Activated CD8-positive, alpha-beta memory T cell treated with anti-CD3 and anti-CD28 coated beads for 24 hours (primary cell): ENCODE results near the gene OSMR.

Source experiments
- DNase-seq: peaks from one replicate; pipeline ENCODE4 v3.0.0-alpha.2; 2020

Gene OSMR

DNA sequence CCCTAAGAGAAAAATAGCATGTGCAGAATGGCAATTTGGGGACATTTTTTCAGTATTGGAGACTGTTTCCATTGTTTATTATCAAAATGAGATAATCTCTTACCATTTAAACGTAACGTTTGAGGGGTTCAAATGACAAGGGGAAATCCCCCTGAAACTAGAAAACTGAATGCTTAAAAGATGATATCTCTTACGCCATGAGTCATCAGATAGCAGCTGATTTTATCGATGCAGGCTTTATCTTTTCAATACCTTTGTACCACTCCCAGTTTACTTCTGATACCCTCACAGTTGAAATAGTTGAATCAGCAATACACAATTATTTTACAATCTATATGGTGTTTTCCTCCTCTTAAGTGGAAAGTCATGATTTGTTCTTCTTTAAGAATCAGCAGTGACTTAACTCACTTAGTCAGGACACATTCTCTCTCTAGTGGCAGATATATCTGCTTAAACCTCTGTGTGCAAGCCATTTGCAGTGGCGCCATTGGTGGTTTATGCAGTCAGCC is 29.2 kb downstream of the OSMR start:
- no peak for DNase-seq

DNA sequence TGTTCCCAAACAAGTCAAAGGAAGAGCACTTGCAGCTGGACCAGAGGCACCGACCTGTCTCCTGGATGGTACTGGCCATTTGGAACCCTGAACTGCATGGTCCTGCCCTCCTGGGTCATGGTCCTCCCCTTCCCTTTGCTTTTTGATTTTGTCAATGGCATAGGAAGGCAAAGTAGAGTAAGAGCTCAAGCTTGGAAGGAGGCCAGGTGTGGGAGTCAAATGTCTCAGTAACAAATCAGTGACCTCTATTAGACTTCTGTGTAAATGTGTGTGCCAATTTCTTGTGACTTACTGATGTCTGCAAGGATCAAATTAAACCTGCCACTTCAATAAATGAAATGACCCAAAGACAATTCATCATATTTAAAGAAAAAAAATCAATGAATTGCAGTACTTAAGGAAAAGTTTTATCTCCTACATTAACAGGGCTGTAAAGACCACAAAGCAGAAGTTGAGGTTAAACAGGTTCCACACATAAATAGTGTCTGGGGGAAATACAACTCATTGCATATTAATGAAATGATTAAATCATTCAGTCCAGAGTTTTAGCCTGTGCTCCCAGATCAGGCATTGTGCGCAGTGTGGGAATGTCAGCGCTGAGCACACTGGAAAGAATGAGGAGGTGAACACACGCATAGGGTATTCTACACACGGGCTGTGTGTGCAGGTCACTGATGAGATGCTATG is 32.7 kb downstream of the OSMR start:
- DNase-seq = no peak

GRCh38 chr5:38879078-38879460 is 33.3 kb downstream of the OSMR start:
- no peak for DNase-seq

DNA sequence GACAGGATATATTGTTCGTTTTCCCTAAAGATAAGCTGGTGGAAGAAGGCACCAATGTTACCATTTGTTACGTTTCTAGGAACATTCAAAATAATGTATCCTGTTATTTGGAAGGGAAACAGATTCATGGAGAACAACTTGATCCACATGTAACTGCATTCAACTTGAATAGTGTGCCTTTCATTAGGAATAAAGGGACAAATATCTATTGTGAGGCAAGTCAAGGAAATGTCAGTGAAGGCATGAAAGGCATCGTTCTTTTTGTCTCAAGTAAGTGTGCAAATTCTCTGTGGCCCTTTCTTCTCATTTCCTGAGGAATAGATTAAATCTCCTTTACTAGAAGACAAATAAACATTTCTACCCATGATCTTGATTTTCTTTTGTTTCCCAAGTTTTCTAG is 38.0 kb downstream of the OSMR start:
- no peak for DNase-seq

DNA sequence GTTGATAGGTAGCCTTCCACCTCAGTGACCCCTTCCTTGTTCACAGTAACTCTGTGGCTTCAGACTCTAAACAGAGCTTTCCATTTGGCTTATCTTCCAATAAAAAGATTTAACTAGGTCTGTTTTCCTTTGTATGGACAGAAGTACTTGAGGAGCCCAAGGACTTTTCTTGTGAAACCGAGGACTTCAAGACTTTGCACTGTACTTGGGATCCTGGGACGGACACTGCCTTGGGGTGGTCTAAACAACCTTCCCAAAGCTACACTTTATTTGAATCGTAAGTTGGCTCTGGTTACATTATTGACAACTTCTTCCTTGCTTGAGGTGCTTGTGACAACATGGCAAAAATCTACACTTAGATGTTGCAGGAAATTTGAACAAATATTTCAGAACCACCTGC is 39.4 kb downstream of the OSMR start:
- no peak for DNase-seq

GRCh38 chr5:38888041-38888440 is 42.2 kb downstream of the OSMR start:
- DNase-seq = no peak

GRCh38 chr5:38889424-38889823 is 43.6 kb downstream of the OSMR start:
- DNase-seq = no peak

- DNase-seq = no peak
Observed at GRCh38 chr5:38891563-38891962, 45.8 kb downstream of the OSMR start.

GRCh38 chr5:38892363-38892762 is 46.6 kb downstream of the OSMR start:
- no peak for DNase-seq

GRCh38 chr5:38896760-38897159 is 50.9 kb downstream of the OSMR start:
- DNase-seq = no peak

DNA sequence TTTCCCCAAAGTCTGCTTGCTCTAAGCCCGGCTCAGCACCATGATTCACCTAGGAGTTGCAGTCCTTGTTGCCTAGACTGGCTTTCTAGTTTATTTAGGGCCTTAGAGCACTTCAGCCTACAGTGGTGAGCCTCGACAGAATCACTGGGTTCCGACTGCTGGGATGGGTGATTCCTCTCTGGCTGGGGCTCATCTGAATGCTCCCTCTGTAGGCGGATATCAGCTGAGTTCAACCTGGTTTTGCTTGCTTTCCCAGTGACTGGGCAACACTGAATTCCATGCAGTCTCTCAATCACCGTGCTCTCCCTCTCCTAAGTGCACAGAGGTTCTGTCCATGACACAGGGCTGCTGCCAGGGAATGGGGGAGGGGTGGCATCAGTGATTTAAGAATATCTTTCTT is 54.1 kb downstream of the OSMR start:
- no peak for DNase-seq

DNA sequence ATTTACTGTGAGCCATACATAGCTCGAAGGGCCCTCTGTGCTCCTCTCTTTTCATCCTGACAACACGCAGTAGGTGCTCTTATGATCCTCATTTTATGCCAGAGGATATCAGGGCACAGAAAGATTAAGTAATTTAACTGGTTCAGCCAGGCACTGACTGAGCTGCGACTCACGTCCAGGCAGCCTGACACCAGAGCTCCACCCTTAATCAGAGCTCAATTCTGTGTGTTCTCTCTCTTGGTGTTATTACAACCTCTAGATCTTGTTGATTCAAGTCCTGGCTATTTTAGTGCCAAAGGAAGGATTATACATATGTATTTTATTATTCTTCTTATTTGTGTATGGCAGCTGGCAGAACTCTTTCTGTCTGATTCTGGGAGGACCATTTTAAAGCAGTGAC is 59.7 kb downstream of the OSMR start:
- DNase-seq = no peak

DNA sequence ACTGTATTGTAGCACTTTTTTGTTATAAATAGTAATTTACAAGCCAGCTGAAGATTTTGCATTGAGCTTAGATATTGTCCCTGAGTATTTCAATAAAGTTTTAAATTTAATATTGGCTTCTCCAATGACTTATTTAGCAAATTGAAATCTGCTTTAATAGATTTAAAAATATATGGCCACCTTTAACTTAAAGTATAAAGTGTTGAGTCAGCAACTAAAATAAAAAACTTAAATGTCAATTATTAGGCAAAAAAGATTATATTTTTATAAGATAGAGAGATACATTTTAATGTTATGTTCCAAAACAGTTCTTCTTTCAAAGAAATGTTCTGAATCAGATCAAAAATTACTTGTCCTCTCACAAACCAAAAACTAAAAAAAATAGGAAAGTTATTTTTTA is 60.7 kb downstream of the OSMR start:
- no peak for DNase-seq

DNA sequence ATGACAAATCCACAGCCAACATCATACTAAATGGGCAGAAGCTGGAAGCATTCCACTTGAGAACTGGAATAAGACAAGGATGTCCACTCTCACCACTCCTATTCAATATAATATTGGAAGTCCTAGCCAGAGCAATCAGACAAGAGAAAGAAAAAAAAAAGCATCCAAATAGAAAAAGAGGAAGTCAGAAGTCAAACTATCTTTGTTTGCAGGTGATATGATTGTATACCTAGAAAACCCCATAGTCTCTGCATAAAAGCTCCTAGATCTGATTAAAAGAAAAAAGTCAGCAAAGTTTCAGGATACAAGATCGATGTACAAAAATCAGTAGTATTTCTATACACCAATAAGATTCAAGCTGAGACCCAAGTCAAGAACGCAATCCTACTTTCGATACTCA is 66.1 kb downstream of the OSMR start:
- DNase-seq = no peak

DNA sequence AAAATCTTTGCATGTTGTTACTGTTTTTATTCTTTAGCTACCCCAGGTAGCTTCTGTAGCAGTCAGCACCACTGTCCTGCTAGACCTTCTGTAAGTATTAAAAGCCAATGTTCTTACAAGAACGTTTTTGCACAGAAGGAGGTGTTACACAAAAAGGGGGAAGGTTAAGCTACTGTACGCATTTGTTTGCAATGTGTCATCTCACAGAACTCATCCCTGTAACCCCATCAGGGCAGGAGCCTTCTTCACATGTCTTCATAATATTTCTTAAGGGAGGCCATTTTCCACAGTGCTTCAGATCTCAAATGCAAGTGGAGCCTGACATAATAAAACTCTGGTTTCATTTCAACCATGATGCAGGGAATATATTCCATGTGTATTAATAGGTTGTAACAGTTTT is 67.9 kb downstream of the OSMR start:
- no peak for DNase-seq

- DNase-seq = no peak
Observed at GRCh38 chr5:38916802-38917201, 71.0 kb downstream of the OSMR start.

DNA sequence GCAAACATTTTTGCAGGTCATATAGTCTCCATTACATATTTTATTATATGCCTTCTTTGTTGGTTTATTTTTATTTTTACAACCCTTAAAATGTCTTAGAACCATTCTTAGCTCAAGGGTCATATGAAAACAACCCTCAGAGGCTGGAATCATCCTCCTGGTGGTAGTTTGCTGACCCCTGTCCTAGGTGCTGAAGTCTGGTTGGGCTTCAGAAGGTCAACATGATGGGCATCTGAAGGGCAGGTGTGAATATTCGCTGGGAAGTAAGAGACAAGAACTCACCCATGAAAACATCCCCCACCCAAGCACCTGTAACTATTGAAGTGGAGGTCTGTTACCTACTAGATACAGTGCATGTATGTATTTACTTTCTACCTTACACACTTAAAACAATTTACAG is 75.4 kb downstream of the OSMR start:
- no peak for DNase-seq

DNA sequence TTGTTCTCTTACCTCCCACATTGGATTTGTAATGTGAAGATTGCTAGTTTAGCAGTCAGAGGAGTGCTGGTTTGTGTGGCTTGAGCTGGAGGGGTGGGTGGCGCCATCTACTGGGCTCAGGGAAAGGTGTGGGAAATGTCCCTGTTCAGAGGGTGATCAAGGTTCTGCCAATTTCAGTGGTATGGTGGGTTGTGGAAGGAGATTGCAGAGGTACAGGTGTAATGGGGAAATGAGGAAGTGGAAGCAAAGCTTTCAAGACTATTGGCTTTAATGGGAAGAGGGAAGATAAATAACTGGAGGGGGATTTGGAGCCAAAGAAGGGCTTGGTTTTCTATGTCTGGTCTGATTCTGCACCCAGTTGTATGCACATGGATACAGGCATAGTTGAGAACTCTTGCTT is 76.4 kb downstream of the OSMR start:
- DNase-seq = peak; percentile 65

GRCh38 chr5:38923661-38924451 is 78.0 kb downstream of the OSMR start:
- DNase-seq = no peak

- DNase-seq = no peak
Observed at GRCh38 chr5:38925154-38925925, 79.5 kb downstream of the OSMR start.

DNA sequence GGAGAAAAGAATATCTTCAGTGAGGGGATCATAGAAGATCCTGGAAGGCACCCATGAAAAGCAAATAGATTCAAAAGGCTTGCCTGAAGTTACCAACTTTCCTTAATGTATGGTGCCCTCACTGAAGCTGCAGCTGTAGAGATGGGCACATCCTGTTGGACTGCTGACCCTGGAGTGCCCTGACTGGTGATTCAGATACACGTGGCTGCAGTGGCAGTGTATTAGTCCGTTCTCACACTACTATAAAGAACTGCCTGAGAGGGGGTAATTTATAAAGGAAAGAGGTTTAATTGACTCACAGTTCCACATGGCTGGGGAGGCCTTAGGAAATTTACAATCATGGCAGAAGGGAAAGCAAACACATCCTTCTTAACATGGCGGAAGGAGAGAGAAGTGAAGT is 80.3 kb downstream of the OSMR start:
- no peak for DNase-seq

- DNase-seq = no peak
Observed at GRCh38 chr5:38927470-38927869, 81.7 kb downstream of the OSMR start.

- DNase-seq = no peak
Observed at GRCh38 chr5:38929838-38930237, 84.0 kb downstream of the OSMR start.

DNA sequence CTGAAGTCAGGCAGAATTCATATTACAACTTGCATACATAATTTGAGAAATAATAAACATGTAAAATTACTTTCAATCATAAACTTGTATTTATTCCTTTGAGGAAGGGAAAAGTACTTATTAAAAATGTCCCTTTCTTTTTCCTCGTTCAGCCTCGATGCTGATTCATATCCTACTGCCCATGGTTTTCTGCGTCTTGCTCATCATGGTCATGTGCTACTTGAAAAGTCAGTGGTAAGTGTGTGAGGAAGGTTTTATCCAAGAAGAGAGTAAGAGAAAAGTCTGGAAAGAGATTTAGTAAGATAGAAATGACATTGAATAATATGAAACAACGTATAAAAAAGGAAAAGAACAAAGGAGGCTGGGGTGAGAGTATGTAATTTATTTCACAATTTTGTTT is 85.9 kb downstream of the OSMR start:
- DNase-seq = no peak
